ENCODE measurements around the gene RFXAP.
"Not testable (repeated sequence)": the region's sequence is repeated elsewhere in the genome, so short reads cannot be mapped to it uniquely, and the experiment has no call there.

The RFXAP gene, protein sequence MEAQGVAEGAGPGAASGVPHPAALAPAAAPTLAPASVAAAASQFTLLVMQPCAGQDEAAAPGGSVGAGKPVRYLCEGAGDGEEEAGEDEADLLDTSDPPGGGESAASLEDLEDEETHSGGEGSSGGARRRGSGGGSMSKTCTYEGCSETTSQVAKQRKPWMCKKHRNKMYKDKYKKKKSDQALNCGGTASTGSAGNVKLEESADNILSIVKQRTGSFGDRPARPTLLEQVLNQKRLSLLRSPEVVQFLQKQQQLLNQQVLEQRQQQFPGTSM

DNA sequence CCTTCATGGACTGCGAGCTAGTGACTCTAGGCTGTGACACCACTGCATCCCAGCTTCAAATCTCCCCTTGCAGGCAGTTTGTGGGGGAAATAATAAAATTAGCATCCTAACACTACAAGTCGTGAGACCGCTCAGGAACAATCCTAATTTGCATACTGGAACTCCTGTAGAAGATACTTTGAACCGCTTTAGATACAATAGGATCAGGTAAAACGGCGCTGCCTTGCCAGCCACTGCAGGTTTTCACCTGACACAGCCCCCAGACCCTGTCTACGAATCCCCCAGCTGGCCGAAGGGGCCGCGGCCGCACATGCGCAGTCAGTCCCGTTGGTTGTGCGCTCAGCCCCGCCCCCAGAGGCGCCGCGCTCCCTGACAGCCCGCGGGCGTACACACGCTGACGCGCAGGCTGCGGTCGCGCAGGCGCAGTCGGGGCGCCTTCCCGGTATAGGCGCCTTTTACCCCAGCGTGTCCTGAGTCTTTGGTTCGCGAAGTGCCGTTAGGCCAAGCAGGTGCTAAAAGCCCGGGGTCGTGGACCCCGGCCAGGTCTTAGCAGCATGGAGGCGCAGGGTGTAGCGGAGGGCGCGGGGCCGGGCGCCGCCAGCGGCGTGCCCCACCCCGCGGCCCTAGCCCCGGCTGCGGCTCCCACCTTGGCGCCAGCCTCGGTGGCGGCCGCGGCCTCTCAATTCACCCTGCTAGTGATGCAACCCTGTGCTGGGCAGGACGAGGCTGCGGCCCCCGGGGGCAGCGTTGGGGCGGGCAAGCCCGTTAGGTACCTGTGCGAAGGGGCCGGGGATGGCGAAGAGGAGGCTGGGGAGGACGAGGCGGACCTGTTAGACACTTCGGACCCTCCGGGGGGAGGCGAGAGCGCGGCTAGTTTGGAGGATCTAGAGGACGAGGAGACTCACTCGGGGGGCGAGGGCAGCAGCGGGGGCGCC is at the start of gene RFXAP:
Gene RFXAP, plus strand, starts transcription at position 419 of the 935 bp plus-strand sequence. Its CDS starts 136 bp downstream, at position 555.
- DNase-seq (ENCODE audit: low read depth in 2 of 2), result peak; percentile 67 to 68

DNA sequence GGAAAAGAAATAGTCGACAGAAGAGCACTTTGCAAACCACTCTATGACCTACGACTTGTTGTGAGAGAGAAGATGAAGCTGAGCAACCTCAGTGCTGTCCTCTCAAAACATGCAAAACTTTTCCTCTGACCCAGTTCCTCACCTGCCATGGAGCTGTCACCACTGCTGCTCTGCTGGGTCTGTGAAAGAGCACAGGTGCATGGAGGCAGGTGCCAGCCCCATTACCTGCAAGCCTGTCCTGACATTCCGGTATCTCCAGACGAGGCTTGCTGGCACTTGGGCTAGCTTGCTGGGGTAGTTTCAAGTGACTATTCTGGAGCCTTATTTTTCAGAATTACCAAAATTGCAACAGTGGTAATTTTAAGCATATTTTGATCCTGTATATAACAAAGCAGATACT is 49.5 kb upstream of the RFXAP start:
- DNase-seq (ENCODE audit: low read depth in 2 of 2), result no peak

DNA sequence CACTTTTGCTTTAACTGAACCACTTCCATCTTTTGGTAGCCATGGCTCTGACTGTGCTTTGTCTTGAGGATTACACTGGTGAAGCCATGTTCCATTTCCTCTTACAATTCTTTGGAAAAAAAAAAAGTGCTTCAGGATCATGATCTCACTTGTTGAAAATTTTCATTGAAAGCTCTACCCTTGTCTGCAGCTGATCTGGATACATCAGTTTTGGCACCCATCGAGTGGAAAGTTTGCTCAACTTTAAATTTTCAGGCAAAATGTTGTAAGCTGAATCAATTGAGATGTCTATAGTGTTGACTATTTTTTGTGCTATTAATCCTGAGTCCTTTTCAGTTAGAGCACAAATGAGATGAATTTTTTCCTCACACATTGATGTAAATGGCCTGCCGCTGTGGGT is 48.3 kb upstream of the RFXAP start:
- no peak for DNase-seq (ENCODE audit: low read depth in 2 of 2)

DNA sequence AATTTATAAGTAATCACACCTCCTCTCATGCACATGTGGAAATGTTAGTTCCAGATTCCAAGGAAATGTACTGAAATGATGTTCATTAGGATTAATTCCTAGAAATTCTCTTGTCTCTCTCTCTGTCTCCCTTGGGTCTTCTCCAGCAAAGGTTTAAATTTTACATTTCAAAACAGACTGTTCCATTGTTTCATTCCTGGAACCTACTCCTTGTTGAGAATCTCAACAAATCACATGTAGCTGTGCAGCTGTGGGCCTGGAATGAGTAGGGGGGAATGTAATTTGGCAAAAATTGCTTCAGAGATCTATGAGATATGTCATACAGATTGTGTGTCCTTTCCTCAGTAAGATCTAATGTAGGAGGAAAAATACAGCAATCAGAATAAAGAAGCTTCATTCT is 46.2 kb upstream of the RFXAP start:
- no peak for DNase-seq (ENCODE audit: low read depth in 2 of 2)

DNA sequence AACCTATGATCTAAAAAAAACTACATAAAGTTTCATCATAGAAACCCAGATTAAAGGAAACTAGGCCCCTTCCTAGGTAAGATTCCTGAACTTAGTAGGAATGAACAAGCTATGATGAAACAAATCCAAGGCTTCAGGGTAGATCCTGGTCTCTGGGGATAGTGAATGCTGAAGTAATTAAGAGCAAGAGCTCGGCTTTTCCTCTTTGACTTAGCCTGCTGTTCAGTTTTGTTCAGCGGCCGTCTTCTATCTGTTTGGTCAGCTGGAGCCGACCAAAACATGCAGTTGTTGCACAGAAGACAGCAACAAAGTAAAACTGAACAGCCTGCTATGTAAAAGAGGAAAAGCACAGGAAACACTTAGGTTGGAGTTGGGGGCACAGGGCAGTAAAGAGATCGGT is 44.1 kb upstream of the RFXAP start:
- peak in 1 of 2 experiments; percentile 18 for DNase-seq (ENCODE audit: low read depth in 2 of 2)

DNA sequence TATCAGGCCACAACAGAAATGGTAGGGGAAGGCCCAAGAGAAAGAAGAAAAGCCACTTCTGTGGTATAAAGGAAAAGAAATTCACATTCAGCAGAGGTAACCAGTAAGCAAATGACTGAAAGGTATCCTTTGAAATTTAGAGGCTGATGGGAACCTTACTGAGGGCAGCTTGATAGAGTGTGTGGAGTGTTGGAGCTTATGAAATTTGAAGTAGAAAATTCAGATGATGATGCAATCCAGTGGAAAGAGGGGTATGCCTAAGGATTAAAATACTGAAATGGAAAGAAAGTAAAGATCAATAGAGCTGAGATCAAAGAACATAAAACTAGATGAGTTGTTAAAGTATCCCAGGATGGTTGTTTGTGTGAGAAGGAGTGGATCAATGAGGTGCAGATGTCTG is 42.8 kb upstream of the RFXAP start:
- no peak for DNase-seq (ENCODE audit: low read depth in 2 of 2)

DNA sequence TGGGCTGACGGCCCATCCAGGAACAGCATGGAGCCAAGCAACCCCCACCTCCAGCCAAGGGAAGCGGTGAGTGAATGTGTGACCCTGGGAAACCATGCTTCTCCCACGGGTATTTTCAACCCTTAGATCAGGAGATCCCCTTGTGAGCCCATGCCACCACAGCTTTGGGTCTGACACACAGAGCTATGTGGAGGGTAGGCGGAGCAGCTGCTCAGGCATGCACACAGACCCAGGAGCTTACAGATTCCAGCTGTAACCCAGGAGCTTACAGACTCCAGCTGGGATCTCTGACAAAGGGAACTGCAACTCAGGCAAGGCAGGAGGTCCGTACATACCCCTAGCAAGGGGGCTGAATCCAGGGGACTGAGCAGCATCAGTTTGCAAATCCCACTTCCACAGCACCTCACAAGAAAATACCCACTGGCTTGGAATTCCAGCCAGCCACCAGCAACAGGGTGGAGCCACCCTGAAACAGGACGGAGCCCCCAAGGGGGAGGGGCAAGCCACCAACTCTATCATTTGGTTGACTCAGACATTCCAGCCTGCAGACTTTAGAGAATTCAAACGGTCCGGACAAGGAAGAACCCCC is 40.8 kb upstream of the RFXAP start:
- peak; percentile 61 to 71 for DNase-seq (ENCODE audit: low read depth in 2 of 2)

DNA sequence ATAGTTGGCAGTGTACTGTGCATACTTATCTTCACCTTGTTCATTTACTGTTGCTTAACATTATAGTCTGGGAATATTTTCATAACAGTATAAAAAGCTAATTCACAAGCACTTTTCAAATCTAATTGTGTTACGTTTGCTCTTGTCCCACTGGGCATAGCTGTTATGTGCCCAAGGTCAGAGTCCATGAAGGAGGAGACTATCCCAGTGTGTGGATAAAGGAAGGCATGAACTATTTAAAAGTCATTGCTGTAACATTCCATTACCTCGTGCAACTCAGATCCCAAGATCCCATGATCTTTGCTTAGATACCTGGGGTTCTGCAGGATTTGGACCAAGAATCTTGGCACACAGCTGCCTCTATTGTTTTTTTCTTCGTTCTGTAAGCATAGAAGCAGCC is 35.1 kb upstream of the RFXAP start:
- no peak for DNase-seq (ENCODE audit: low read depth in 2 of 2)

DNA sequence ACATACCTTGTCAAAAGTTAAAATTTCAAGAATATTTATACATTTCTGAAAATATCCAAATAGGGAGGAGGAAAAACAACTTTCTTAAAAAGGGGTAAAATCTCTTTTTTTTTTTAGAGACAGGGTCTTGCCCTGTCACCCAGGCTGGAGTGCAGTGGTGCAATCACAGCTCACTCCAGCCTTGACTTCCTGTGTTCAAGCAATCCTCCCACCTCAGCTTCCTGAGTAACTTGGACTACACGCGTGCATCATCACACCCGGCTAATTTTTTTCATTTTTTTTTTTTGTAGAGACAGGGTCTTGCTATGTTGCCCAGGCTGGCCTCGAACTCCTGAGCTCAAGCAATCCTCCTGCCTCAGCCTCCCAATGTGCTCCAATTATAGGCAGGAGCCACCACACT is 32.8 kb upstream of the RFXAP start:
- not testable (repeated sequence) for DNase-seq (ENCODE audit: low read depth in 2 of 2)

DNA sequence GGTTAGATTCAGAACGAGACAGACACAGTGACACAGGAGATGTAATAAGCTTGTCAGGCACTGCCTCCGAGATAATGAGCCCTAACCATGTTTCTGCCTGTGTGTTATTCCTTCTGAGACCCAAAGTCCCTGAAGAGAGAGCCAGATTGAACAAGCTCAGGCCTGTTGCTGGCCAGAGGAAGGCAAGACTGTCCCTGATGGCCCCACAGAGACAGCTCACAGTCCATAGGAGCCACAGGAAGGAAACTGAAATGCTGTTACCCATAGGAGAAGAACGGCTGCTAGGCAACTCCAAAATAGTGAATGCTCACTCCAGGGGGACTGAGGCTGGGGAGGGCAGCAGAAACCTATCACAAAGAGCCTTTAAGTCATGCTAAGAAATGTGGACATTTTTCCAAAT is 31.8 kb upstream of the RFXAP start:
- DNase-seq (ENCODE audit: low read depth in 2 of 2), result no peak

DNA sequence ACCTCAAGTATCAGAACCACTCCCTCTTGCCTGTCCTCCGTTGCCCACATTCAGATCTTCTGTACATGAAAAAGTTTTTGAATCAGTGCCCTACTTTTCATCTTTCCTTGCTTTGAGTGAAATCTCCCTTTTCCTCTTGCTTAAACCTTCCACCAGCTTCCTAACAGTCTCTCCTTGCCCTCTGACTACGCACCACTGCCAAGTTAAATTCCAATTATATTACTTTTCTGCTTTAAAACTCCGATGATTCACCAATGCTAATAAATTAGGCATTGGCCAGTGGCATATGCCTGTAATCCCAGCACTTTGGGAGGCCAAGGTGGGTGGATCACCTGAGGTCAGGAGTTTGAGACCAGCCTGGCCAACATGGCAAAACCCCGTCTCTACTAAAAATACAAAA is 30.7 kb upstream of the RFXAP start:
- peak; percentile 23 to 26 for DNase-seq (ENCODE audit: low read depth in 2 of 2)

DNA sequence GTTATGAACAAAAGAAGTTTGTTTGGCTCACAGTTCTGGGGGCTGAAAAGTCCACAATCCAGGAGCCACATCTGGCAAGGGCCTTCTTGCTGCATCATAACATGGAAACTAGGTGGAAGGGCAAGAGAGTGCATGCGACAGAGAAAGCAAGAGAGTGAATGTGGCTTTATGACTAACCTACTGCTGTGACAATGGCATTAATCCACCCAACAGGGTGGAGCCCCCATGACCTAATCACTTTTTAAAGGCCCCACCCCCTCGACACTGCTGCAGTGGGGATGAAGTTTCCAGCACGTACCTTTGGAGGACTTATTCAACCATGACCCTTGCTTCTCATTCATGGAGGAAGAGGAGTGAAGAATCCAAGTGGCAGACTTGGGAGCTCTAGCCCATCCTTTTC is 30.0 kb upstream of the RFXAP start:
- no peak for DNase-seq (ENCODE audit: low read depth in 2 of 2)

DNA sequence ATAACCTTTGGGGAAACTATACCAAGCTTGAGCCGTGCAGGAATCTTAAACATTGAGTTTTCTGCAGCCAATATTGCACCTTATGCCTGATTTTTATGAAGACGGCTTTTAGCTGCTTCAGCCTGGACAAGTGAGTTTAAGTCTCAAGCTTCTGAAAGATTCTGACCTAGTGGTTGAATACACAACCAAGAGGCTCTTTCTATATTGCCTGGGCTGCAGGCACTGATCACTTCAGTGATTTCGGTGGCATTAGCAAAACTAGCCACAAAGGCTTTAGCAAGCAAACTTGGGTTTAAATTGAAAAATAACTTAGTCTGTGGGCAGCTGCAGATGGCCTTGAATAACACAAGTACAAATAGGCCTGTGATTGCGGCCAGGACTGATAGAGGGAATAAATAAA is 29.3 kb upstream of the RFXAP start:
- DNase-seq (ENCODE audit: low read depth in 2 of 2), result no peak

DNA sequence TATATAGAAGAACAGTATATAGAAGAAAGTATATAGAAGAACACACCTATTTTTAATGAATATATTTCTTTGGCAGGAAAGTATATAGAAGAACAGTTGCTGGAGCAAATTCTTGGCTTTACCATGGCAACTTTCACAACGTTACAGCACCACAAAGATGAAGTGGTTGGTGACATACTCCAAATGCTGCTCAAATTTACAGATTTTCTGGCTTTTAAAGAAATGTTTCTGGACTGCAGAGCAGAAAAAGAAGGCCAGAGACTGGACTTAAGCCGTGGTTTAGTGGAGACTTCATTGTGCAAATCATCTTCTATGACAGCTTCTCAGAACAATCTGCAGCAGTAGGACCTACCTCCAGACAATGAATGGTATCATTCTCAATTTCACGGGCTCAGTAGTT is 24.3 kb upstream of the RFXAP start:
- no peak for DNase-seq (ENCODE audit: low read depth in 2 of 2)

DNA sequence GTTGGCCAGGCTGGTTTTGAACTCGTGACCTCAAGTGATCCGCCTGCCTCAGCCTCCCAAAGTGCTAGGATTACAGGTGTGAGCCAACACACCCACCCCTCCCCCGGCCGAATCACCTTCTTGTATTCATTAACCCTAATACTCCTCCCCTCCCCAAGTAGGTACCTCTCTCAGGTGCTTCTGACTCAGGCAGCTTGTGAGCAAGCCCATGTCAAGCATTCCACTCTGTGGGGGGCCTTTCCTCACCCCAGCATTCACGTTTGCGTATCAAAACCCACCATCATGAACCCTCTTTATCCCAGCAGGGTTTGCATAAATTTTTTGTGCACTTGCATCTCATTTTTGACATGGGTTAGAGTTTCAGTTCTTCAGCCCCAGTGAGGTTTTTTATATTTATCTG is 23.6 kb upstream of the RFXAP start:
- DNase-seq (ENCODE audit: low read depth in 2 of 2), result no peak

DNA sequence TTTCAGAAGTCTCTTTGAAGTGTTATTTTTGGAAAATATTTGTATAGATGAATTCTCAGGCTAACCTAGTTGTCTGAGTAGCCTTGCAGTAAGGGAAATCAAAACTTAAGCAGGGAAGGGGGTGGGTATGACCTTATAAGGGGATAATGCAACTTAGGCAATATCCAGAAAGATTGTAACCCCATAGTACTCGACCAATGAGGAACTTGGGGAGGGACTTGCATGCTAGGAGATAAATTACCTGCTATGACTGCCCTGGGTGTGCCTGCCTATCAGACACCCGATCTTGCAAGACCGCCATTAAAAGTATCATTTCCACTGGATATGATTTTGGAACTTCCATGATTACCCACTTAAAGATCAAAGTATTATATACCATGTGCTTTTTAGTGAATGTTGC is 23.0 kb upstream of the RFXAP start:
- no peak for DNase-seq (ENCODE audit: low read depth in 2 of 2)

DNA sequence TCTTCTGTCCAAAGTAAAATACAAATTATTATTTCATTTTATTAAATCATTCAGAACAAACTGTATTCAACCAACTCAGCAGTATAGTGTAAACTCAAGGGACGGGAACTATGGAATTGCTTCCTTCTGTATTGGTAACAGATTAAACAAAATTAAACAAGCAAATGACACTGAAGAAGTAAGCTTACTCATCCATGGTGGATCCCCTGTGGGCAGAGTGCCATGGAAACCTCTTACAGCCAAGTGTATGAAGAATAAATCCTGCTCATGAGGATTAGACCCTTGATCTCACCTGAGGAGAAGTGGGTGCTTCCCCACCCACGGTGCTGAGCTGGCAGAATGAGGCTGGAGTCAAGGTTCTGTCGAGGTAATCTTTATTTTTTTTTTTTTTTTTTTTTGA is 18.0 kb upstream of the RFXAP start:
- DNase-seq (ENCODE audit: low read depth in 2 of 2), result no peak

DNA sequence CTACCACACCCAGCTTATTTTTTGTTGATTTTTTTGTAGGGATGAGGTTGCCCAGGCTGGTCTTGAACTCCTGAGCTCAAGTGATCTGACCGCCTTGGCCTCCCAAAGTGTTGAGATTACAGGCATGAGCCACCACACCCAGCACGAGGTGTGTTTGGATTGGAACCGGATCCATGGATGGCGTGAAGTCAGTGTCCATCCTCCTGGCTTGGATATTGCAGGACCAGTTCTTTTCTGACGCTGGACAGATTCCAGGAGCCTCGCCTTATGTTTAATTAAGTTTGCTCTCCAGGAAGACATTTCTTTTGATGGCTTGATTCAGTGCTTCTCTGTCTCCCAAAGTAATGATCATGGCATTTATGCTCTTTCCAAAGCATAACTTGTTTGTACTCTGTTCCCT is 14.4 kb upstream of the RFXAP start:
- DNase-seq (ENCODE audit: low read depth in 2 of 2), result no peak

DNA sequence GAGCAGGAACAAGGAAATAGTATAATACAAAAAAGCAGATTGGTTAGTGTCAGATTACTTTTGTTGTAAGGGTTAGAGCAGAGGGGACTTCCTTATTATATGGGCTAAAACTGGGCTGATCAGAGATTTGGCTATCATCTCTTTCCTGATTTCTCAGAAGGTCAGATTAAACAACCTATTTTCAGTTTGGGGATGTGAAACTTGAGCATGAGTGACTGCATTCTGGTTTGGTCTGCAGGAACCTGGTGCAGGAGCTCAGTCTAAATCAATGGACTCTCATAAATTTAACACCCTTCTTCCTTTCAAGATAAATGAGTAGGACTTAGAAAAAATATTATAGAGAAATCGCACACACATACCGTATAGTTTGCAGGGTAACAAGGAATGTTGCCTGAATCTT is 12.9 kb upstream of the RFXAP start:
- DNase-seq (ENCODE audit: low read depth in 2 of 2), result no peak

DNA sequence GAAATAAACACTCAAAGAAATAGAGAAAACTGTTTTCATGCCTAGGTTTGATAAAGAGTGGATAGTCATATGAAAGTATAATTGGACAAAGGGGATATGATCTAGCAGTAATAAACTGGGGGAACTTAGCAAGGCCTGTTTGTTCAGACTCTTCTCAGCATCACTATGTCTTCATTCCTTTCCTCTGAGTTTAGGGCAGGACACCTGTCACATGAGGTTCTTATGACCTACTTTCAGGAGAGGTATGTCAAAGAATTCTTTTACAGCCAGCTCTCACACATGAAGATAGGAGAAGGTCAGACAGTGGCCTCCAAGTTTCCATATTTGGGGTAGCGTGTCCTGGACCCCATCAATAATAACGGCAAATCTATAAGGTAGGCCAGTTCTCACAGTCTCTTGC is 11.4 kb upstream of the RFXAP start:
- no peak for DNase-seq (ENCODE audit: low read depth in 2 of 2)

DNA sequence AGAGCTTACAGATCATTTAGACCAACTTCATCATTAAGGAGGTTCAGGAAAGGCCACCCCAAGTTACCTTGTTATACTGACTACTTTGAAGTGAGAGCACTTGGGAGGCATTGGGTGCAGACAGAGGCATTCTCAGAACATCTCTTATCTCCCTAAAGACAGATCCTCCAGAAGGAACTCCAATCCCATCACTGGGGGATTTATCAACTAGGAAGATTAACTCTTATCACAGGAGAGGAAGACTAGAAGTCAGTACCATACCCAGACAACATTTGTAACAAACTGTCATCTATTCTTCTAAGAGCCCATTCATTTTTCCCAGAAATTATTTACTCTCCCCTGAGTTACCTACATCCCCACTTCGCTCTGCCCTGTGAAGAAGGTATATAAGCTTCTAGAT is 5.8 kb upstream of the RFXAP start:
- DNase-seq (ENCODE audit: low read depth in 2 of 2), result no peak

DNA sequence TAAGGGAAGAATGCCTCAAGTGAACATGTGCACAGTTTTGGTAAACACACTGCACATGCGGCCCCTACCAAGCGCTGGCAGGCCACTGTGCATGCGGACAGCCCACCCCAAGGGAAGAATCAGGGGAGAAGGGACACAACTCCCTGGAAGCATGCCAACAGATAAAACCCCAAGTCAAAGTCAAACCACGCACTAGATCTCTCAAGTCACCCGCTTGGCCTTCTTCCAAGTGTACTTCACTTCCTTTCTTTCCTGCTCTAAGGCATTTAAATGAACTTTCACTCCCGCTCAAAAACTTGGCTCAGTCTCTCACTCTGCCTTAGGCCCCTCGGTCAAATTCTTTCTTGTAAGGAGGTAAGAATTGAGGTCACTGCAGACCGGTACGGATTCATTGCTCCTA is 4.6 kb upstream of the RFXAP start:
- no peak for DNase-seq (ENCODE audit: low read depth in 2 of 2)

DNA sequence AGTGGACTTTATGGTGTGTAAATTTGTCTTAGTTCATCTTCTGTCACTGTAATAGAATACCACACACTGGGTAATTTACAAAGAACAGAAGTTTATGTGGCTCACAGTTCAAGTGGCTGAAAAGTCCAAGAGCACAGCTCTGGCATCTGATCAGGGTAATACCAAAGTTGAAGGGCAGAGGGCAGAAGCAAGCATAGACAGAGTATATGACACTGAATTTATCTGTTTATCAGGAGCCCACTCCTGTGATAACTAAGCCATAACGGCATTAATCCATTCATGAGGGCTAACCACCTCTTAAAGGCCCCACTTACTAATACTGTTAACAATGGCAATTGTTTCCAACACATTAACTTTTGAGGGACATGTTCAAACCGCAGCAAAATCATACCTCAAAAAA is 4.0 kb upstream of the RFXAP start:
- no peak for DNase-seq (ENCODE audit: low read depth in 2 of 2)
